Prostate gland (tissue), 2 donors: Measurements from ENCODE around the gene NFASC. TPM values are rescaled to one million over a fixed set of nuclear protein-coding genes. Genes with fewer than 3 reads are reported as not detected.

Source experiments
- DNase-seq: peaks from one replicate; pipeline ENCODE4 v3.0.0-alpha.2; 2019; ENCODE audit warnings: low spot score
- H3K27ac ChIP-seq, 2 donors: fragments of 200-600 bp; sonication (generic); 2 replicates each; pipeline ENCODE4 v1.5.1; 2017 to 2019
- H3K27me3 ChIP-seq: fragments of 200-600 bp; sonication (generic); replicated peaks from 2 replicates; pipeline ENCODE4 v1.5.1; 2019; ENCODE audit not compliant: insufficient read depth
- H3K36me3 ChIP-seq, 2 donors: fragments of 200-600 bp; sonication (generic); 1 replicate in 1 of 2; 2 replicates in 1 of 2; pipeline versions ENCODE4 v1.5.1 to v1.8.1; 2017 to 2019
- H3K4me1 ChIP-seq: fragments of 200-600 bp; sonication (generic); replicated peaks from 2 replicates; pipeline ENCODE4 v1.5.1; 2019
- H3K4me3 ChIP-seq, 2 donors: fragments of 200-600 bp; sonication (generic); 2 replicates each; pipeline ENCODE4 v1.5.1; 2017 to 2019
- H3K9me3 ChIP-seq: fragments of 200-600 bp; sonication (generic); 2 replicates; pipeline ENCODE4 v1.5.1; 2017
- CTCF ChIP-seq, 4 experiments: fragments of 200-600 bp in 2 of 4; fragments of 450-650 bp in 2 of 4; sonication (generic) in 2 of 4; IDR thresholded peaks; 1 replicate in 3 of 4; 2 replicates in 1 of 4; pipeline ENCODE4 v1.5.1; 2016 to 2019; ENCODE audit warnings: antibody characterized with exemption in 4 of 4, mild to moderate bottlenecking in 2 of 4, moderate library complexity in 2 of 4
- POLR2A ChIP-seq: fragments of 450-650 bp; IDR thresholded peaks from one replicate; pipeline ENCODE4 v1.6.1; 2016; ENCODE audit warnings: antibody characterized with exemption, mild to moderate bottlenecking
- POLR2AphosphoS5 ChIP-seq: sonication (generic); formaldehyde crosslinking; IDR thresholded peaks from one replicate; pipeline ENCODE4 v1.6.1; 2017; ENCODE audit warnings: antibody characterized with exemption
- WGBS: methylation state at CpG from one replicate; pipeline ENCODE4 v1.1.5; 2018; 5-methylcytosine and 5-hydroxymethylcytosine counted together
- intact Hi-C: fragments of 100-400 bp; cut with DNase I; formaldehyde crosslinking; loops from one replicate; pipeline ENCODE4 v1.14.2; 2022
- total RNA-seq, 2 donors: library from RNA; depleted of rRNA; stranded (reverse); fragments of >200 nt; gene quantifications; one replicate each; pipeline ENCODE4 v1.1.0, GENCODE V29; 2016

Gene NFASC
- total RNA-seq, 2 donors from 2014 or later: 3.7 to 13.2 TPM

- intact Hi-C loops: no loop called here
- H3K27me3 ChIP-seq: no peaks in the 10 kb centered on the region
- TF ChIP-seq POLR2A: no peak
- no peak for TF ChIP-seq POLR2AphosphoS5
- TF ChIP-seq CTCF (IDR thresholded peaks at IDR 0.05): no peak
- no peak overlapping the region for H3K4me3 ChIP-seq
- H3K36me3 ChIP-seq: no peaks in the 10 kb centered on the region
- H3K4me1 ChIP-seq: no peaks in the 10 kb centered on the region
- no peak for DNase-seq
- WGBS: 81% methylated on average over 10 of the region's 11 CpGs
- no peaks in the 10 kb centered on the region for H3K9me3 ChIP-seq
- no peak overlapping the region for H3K27ac ChIP-seq
Measured at GRCh38 chr1:204990721-204991341, 120.2 kb downstream of the NFASC start.

- H3K4me3 ChIP-seq: no peak overlapping the region
- 65% methylated on average over 11 of the region's 11 CpGs for WGBS
- H3K27ac ChIP-seq: no peak overlapping the region
- TF ChIP-seq POLR2AphosphoS5 (no peak), POLR2A (no peak), CTCF (IDR thresholded peaks at IDR 0.05) (no peak)
- DNase-seq: no peak
- no peaks in the 10 kb centered on the region for H3K4me1 ChIP-seq
- no peaks in the 10 kb centered on the region for H3K36me3 ChIP-seq
- intact Hi-C loops: no loop called here
- no peaks in the 10 kb centered on the region for H3K9me3 ChIP-seq
- H3K27me3 ChIP-seq: no peaks in the 10 kb centered on the region
Measured at GRCh38 chr1:204991342-204991844, 120.7 kb downstream of the NFASC start.

GRCh38 chr1:204992201-204992997, 121.7 kb downstream of the NFASC start:
- Histone ChIP-seq H3K9me3 (no peaks in the 10 kb centered on the region), H3K36me3 (no peaks in the 10 kb centered on the region), H3K27me3 (no peaks in the 10 kb centered on the region), H3K27ac (no peak overlapping the region), H3K4me3 (no peak overlapping the region), H3K4me1 (no peaks in the 10 kb centered on the region)
- TF ChIP-seq CTCF (IDR thresholded peaks at IDR 0.05) (no peak), POLR2AphosphoS5 (no peak), POLR2A (no peak)
- WGBS: 76% methylated on average over 13 of the region's 13 CpGs
- DNase-seq: no peak
- intact Hi-C loops: no loop called here

- intact Hi-C loops: no loop called here
- no peak for DNase-seq
- Histone ChIP-seq H3K36me3 (no peaks in the 10 kb centered on the region), H3K4me1 (no peaks in the 10 kb centered on the region), H3K27ac (no peak overlapping the region), H3K27me3 (no peaks in the 10 kb centered on the region), H3K4me3 (no peak overlapping the region), H3K9me3 (no peaks in the 10 kb centered on the region)
- no peak for TF ChIP-seq POLR2AphosphoS5
- no peak for TF ChIP-seq CTCF (IDR thresholded peaks at IDR 0.05)
- no peak for TF ChIP-seq POLR2A
- 63% methylated on average over 10 of the region's 10 CpGs for WGBS
Measured at GRCh38 chr1:204992998-204993314, 122.3 kb downstream of the NFASC start.
